HTERT RPE-1 (cell line): ENCODE results near the gene CSNK1A1.
"Not testable (repeated sequence)": the region's sequence is repeated elsewhere in the genome, so short reads cannot be mapped to it uniquely, and the experiment has no call there.

ENCODE experiments used
- in situ Hi-C: fragments of 300-500 bp; cut with MboI; formaldehyde crosslinking; loops from 4 replicates; pipeline ENCODE4 v1.14.3; 2020; ENCODE audit warnings: low sequenced_read_pairs

CSNK1A1 gene

GRCh38 chr5:149535787-149536186 lies 15.5 kb downstream of the CSNK1A1 start:
- in situ Hi-C loops = not testable (repeated sequence)

GRCh38 chr5:149532413-149532812 lies 18.8 kb downstream of the CSNK1A1 start:
- in situ Hi-C loops = no loop called here

GRCh38 chr5:149529463-149529862 lies 21.8 kb downstream of the CSNK1A1 start:
- in situ Hi-C loops = no loop called here

- in situ Hi-C loops = no loop called here
Observed at GRCh38 chr5:149528281-149529060, 22.8 kb downstream of the CSNK1A1 start.

- in situ Hi-C loops = no loop called here
Observed at GRCh38 chr5:149526845-149527590, 24.2 kb downstream of the CSNK1A1 start.

- in situ Hi-C loops = no loop called here
Observed at GRCh38 chr5:149521739-149522685, 29.2 kb downstream of the CSNK1A1 start.

GRCh38 chr5:149519601-149520000 lies 31.6 kb downstream of the CSNK1A1 start:
- in situ Hi-C loops = no loop called here

- in situ Hi-C loops = no loop called here
Observed at GRCh38 chr5:149518620-149519019, 32.6 kb downstream of the CSNK1A1 start.

GRCh38 chr5:149517461-149518122 lies 33.6 kb downstream of the CSNK1A1 start:
- in situ Hi-C loops = no loop called here

GRCh38 chr5:149514512-149514911 lies 36.7 kb downstream of the CSNK1A1 start:
- in situ Hi-C loops = no loop called here

GRCh38 chr5:149513372-149513947 lies 37.8 kb downstream of the CSNK1A1 start:
- in situ Hi-C loops = not testable (repeated sequence)

- in situ Hi-C loops = no loop called here
Observed at GRCh38 chr5:149510136-149510535, 41.1 kb downstream of the CSNK1A1 start.

GRCh38 chr5:149504677-149505076 lies 46.6 kb downstream of the CSNK1A1 start:
- in situ Hi-C loops = no loop called here

- in situ Hi-C loops = no loop called here
Observed at GRCh38 chr5:149503006-149503405, 48.2 kb downstream of the CSNK1A1 start.

GRCh38 chr5:149500922-149501582 lies 50.2 kb downstream of the CSNK1A1 start:
- in situ Hi-C loops = no loop called here

- in situ Hi-C loops = no loop called here
Observed at GRCh38 chr5:149498724-149499336, 52.4 kb downstream of the CSNK1A1 start.

GRCh38 chr5:149497357-149497756 lies 53.9 kb downstream of the CSNK1A1 start:
- in situ Hi-C loops = no loop called here

- in situ Hi-C loops = no loop called here
Observed at GRCh38 chr5:149496917-149497316, 54.3 kb downstream of the CSNK1A1 start.

- in situ Hi-C loops = no loop called here
Observed at GRCh38 chr5:149496166-149496565, 55.1 kb downstream of the CSNK1A1 start.
